Measurements from ENCODE around the gene EMCN. TPM values are rescaled to one million over a fixed set of nuclear protein-coding genes. Genes with fewer than 3 reads are reported as not detected.

Gene EMCN
- total RNA-seq, 1 experiment from 2014 or later: not detected

GRCh38 chr4:100431416-100431815, 86.4 kb downstream of the EMCN start:
- POLR2A ChIA-PET: interaction anchor here (0.7 kb wide), 1 partner anchor 358 kb away, joined by 3 read pairs; no protein-coding TSS in a partner anchor
- TF ChIP-seq CTCF (IDR thresholded peaks at IDR 0.05): no peak
- no peak for TF ChIP-seq TCF7L2 (IDR thresholded peaks at IDR 0.05; ENCODE audit: low read depth, low read length)
- DNase-seq (ENCODE audit: low read depth, low spot score) (no peak), ATAC-seq (no peak)
- Histone ChIP-seq H3K4me1 (ENCODE audit: control insufficient read depth, insufficient read depth, low read length) (no peaks in the 10 kb centered on the region), H3K36me3 (ENCODE audit: control insufficient read depth, insufficient read depth, low read length) (no peaks in the 10 kb centered on the region), H3K27me3 (ENCODE audit: control insufficient read depth, insufficient read depth, low read length) (no peaks in the 10 kb centered on the region), H3K9me3 (ENCODE audit: control insufficient read depth, insufficient read depth, low read depth, low read length) (no peaks in the 10 kb centered on the region), H3K4me3 (ENCODE audit: low read depth in 2 of 2, low read length in 2 of 2) (no peak overlapping the region), H3K27ac (ENCODE audit: low read length) (no peak overlapping the region)
- BruUV-seq (replicated peaks): no TSS peak
- intact Hi-C loops (cut with micrococcal nuclease; ENCODE audit: unreplicated experiment) (no loop called here), in situ Hi-C loops (cut with HindIII; ENCODE audit: low pct_unique_long_range_greater_than_20kb, low sequenced_read_pairs) (no loop called here)
- CTCF ChIA-PET: no interaction called here

DNA sequence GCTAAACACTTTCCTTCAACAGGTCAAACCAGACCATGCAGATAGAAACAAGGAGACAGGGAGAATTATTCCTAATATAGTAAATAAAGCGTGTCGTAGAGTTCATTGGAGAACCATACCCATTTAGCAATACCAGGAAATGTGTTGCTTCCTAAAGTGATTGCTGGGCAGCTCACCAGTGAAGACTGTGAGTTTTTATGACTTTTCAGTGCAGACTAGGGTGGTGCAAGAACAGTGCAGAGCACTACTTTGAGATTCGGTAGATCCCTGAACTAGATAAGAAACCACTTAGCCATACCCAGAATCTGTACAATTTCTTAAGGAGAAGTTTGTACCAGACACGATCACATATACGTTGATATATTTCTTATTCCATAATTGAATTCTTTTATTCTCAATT, 87.4 kb downstream of the EMCN start:
- Histone ChIP-seq H3K27me3 (ENCODE audit: control insufficient read depth, insufficient read depth, low read length) (no peaks in the 10 kb centered on the region), H3K27ac (ENCODE audit: low read length) (no peak overlapping the region), H3K36me3 (ENCODE audit: control insufficient read depth, insufficient read depth, low read length) (no peaks in the 10 kb centered on the region), H3K4me1 (ENCODE audit: control insufficient read depth, insufficient read depth, low read length) (no peaks in the 10 kb centered on the region), H3K9me3 (ENCODE audit: control insufficient read depth, insufficient read depth, low read depth, low read length) (no peaks in the 10 kb centered on the region), H3K4me3 (ENCODE audit: low read depth in 2 of 2, low read length in 2 of 2) (no peak overlapping the region)
- DNase-seq (ENCODE audit: low read depth, low spot score): no peak
- no TSS peak for BruUV-seq (replicated peaks)
- no peak for ATAC-seq
- TF ChIP-seq POLR2AphosphoS5 (IDR thresholded peaks at IDR 0.05; ENCODE audit: low read depth, low read length) (no peak), TCF7L2 (IDR thresholded peaks at IDR 0.05; ENCODE audit: low read depth, low read length) (no peak), SIN3A (IDR thresholded peaks at IDR 0.05; ENCODE audit: borderline replicate concordance, insufficient read depth, low read depth, low read length) (no peak), CTCF (IDR thresholded peaks at IDR 0.05) (no peak)
- TF ChIP-seq, protein P1, sequence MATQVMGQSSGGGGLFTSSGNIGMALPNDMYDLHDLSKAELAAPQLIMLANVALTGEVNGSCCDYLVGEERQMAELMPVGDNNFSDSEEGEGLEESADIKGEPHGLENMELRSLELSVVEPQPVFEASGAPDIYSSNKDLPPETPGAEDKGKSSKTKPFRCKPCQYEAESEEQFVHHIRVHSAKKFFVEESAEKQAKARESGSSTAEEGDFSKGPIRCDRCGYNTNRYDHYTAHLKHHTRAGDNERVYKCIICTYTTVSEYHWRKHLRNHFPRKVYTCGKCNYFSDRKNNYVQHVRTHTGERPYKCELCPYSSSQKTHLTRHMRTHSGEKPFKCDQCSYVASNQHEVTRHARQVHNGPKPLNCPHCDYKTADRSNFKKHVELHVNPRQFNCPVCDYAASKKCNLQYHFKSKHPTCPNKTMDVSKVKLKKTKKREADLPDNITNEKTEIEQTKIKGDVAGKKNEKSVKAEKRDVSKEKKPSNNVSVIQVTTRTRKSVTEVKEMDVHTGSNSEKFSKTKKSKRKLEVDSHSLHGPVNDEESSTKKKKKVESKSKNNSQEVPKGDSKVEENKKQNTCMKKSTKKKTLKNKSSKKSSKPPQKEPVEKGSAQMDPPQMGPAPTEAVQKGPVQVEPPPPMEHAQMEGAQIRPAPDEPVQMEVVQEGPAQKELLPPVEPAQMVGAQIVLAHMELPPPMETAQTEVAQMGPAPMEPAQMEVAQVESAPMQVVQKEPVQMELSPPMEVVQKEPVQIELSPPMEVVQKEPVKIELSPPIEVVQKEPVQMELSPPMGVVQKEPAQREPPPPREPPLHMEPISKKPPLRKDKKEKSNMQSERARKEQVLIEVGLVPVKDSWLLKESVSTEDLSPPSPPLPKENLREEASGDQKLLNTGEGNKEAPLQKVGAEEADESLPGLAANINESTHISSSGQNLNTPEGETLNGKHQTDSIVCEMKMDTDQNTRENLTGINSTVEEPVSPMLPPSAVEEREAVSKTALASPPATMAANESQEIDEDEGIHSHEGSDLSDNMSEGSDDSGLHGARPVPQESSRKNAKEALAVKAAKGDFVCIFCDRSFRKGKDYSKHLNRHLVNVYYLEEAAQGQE (IDR thresholded peaks at IDR 0.05; ENCODE audit: insufficient read depth in 1 of 2, low read depth in 2 of 2, low read length in 1 of 2): no peak
- intact Hi-C loops (cut with micrococcal nuclease; ENCODE audit: unreplicated experiment) (no loop called here), in situ Hi-C loops (cut with HindIII; ENCODE audit: low pct_unique_long_range_greater_than_20kb, low sequenced_read_pairs) (no loop called here)
- POLR2A ChIA-PET: no interaction called here
- CTCF ChIA-PET: no interaction called here

DNA sequence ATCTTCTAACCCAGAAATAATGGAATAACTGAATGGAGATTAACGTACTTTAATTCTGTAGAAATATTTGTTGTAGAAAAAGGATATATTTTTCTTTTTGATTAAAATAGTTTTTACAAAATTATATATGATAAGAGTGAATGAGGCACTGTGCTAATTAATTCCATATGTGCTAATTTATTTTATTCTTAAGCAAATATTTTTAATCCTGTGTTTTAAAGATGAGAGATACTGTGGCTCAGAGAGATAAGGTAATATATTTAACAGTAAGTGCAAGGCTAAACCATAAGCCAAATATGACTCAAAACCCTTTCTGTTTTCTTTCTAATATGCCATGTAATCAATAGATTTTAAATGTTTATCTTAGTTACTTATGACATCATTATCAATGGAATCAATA, 88.2 kb downstream of the EMCN start:
- no TSS peak for BruUV-seq (replicated peaks)
- H3K27me3 ChIP-seq (ENCODE audit: control insufficient read depth, insufficient read depth, low read length): no peaks in the 10 kb centered on the region
- H3K4me1 ChIP-seq (ENCODE audit: control insufficient read depth, insufficient read depth, low read length): no peaks in the 10 kb centered on the region
- intact Hi-C loops (cut with micrococcal nuclease; ENCODE audit: unreplicated experiment) (no loop called here), in situ Hi-C loops (cut with HindIII; ENCODE audit: low pct_unique_long_range_greater_than_20kb, low sequenced_read_pairs) (no loop called here)
- TF ChIP-seq, protein P1 (IDR thresholded peaks at IDR 0.05; ENCODE audit: insufficient read depth in 1 of 2, low read depth in 2 of 2, low read length in 1 of 2): no peak
- TF ChIP-seq SIN3A (IDR thresholded peaks at IDR 0.05; ENCODE audit: borderline replicate concordance, insufficient read depth, low read depth, low read length): no peak
- TF ChIP-seq CTCF (IDR thresholded peaks at IDR 0.05): no peak
- no peak for TF ChIP-seq POLR2AphosphoS5 (IDR thresholded peaks at IDR 0.05; ENCODE audit: low read depth, low read length)
- no peak for TF ChIP-seq TCF7L2 (IDR thresholded peaks at IDR 0.05; ENCODE audit: low read depth, low read length)
- no peaks in the 10 kb centered on the region for H3K36me3 ChIP-seq (ENCODE audit: control insufficient read depth, insufficient read depth, low read length)
- ChIA-PET CTCF (no interaction called here), POLR2A (no interaction called here)
- H3K4me3 ChIP-seq (ENCODE audit: low read depth in 2 of 2, low read length in 2 of 2): no peak overlapping the region
- ATAC-seq (no peak), DNase-seq (ENCODE audit: low read depth, low spot score) (no peak)
- no peaks in the 10 kb centered on the region for H3K9me3 ChIP-seq (ENCODE audit: control insufficient read depth, insufficient read depth, low read depth, low read length)
- H3K27ac ChIP-seq (ENCODE audit: low read length): no peak overlapping the region

Data from Panc1 (cell line).